Fibroblast of mammary gland (primary cell): ENCODE measurements around the gene E2F7.

ENCODE experiments used
- DNase-seq: peaks from one replicate; pipeline ENCODE4 v3.0.0-alpha.2; 2010; ENCODE audit warnings: low read depth
- H3K4me3 ChIP-seq: 2 replicates; pipeline ENCODE4 v1.5.1; 2011; ENCODE audit warnings: low read depth, mild to moderate bottlenecking, low read length, moderate library complexity; ENCODE audit not compliant: control insufficient read depth
- CTCF ChIP-seq: conservative IDR thresholded peaks from 2 replicates; pipeline ENCODE4 v1.5.1; 2011; ENCODE audit warnings: low read depth, low read length, inconsistent platforms; ENCODE audit not compliant: control insufficient read depth, insufficient read depth

Gene E2F7

GRCh38 chr12:76983420-76983819 is 81.9 kb downstream of the E2F7 start:
- no peak for TF ChIP-seq CTCF
- no peak overlapping the region for H3K4me3 ChIP-seq
- no peak for DNase-seq

GRCh38 chr12:76980196-76980595 is 85.2 kb downstream of the E2F7 start:
- no peak for DNase-seq
- no peak for TF ChIP-seq CTCF
- no peak overlapping the region for H3K4me3 ChIP-seq

GRCh38 chr12:76976777-76977382 is 88.5 kb downstream of the E2F7 start:
- no peak for TF ChIP-seq CTCF
- H3K4me3 ChIP-seq, result no peak overlapping the region
- peak; percentile 45 for DNase-seq
